Astrocyte (in vitro differentiated cells and primary cell): ENCODE measurements around the gene PHF1.

Experiments
- EZH2 ChIP-seq: IDR thresholded peaks from 2 replicates; pipeline ENCODE4 v1.6.1; 2012; ENCODE audit warnings: mild to moderate bottlenecking, low read length, inconsistent platforms; ENCODE audit not compliant: insufficient read depth
- TF ChIP-seq, protein P1 (sequence below): IDR thresholded peaks from 2 replicates; pipeline ENCODE4 v1.5.1; 2011; ENCODE audit warnings: low read depth, mild to moderate bottlenecking, inconsistent platforms, low read length, moderate library complexity; ENCODE audit not compliant: insufficient read depth

DNA sequence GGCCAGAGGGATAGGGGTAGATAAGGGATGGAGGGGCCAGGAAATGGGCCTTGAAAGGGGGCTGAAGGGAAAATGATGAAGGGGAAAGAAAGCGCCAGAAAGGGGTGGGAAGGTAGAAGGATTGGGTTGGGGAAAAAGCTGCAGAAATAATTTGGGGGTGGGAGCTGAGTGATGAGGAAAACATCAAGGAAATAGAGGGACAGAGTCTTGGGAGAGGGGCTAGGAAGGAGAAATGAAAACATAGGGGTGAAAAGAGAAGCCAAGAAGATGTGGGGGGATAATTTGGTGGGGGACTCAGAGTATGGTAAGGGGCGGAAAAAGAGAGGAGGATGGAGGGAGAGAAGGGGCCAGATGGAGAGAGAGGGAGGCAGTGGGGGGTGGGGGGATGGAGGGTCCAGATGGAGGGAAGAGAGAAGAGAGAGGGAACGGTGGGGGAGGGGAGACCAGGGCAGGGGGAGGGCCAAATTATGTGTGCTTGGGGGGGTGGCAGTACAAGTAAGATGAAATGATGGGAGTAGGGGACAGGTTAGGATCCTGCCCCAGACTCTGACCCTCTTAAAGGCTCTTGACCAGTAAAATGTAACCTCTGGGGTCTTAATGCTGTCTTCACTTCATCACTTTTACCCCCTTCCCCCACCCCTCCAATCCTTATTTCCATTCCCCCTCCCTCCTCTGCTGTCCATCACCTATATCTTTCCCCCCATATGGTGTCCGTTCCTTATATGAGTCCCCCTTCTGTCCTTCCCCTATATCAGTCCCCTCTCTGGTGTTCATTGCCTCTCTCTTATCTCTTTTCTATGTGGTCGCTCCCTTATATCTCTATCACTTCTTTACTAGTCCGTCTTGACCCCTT, 9.9 kb downstream of the PHF1 start:
- TF ChIP-seq, protein P1, sequence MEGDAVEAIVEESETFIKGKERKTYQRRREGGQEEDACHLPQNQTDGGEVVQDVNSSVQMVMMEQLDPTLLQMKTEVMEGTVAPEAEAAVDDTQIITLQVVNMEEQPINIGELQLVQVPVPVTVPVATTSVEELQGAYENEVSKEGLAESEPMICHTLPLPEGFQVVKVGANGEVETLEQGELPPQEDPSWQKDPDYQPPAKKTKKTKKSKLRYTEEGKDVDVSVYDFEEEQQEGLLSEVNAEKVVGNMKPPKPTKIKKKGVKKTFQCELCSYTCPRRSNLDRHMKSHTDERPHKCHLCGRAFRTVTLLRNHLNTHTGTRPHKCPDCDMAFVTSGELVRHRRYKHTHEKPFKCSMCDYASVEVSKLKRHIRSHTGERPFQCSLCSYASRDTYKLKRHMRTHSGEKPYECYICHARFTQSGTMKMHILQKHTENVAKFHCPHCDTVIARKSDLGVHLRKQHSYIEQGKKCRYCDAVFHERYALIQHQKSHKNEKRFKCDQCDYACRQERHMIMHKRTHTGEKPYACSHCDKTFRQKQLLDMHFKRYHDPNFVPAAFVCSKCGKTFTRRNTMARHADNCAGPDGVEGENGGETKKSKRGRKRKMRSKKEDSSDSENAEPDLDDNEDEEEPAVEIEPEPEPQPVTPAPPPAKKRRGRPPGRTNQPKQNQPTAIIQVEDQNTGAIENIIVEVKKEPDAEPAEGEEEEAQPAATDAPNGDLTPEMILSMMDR: no peak
- no peak for TF ChIP-seq EZH2
